HG03469 (cell line): Measurements from ENCODE around the gene IER5.

Source experiments
- ATAC-seq: cut with Tn5 transposase; IDR thresholded peaks from one replicate; pipeline ENCODE4 v1.9.1; 2021; ENCODE audit warnings: mild to moderate bottlenecking, moderate library complexity, moderate number of reproducible peaks; ENCODE audit not compliant: unreplicated experiment

The IER5 gene

DNA sequence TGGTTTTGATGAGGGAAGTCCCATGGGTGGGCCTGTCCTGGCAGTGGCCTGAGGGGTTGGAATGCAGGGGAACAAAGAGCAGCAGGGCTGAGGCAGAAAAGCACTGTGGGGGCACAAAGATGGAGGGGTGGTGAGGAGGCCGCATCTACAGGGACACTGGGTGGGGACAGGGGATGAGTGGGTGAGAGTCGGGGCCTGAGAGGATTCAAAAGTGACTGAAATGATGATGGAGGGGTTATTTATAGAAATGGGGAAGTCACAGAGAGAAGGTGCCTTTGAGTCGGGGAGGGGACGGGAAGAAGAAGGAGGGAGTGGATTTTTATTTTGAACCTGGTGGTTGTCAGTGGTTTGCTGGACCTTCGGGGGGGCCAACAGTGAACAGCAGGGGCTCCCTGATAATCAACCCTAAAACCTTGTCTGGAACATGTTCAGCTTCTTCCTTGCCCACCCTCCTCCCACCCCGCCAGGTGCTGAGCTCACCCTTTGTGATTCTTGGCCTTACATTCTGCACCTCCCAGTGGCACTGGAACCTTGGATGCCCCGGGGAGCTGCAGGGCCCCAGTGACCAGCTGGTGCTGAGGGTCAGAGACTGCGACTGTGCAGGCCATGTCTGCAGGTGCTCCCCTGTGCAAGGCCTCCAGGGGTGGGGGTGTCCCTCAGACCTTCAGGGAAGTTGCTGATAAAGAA is 42.9 kb downstream of the IER5 start:
- no peak for ATAC-seq

- ATAC-seq: no peak
These were observed 45.0 kb downstream of the IER5 start for GRCh38 chr1:181133441-181133951.

- no peak for ATAC-seq
These were observed 45.5 kb downstream of the IER5 start for GRCh38 chr1:181133969-181134418.

DNA sequence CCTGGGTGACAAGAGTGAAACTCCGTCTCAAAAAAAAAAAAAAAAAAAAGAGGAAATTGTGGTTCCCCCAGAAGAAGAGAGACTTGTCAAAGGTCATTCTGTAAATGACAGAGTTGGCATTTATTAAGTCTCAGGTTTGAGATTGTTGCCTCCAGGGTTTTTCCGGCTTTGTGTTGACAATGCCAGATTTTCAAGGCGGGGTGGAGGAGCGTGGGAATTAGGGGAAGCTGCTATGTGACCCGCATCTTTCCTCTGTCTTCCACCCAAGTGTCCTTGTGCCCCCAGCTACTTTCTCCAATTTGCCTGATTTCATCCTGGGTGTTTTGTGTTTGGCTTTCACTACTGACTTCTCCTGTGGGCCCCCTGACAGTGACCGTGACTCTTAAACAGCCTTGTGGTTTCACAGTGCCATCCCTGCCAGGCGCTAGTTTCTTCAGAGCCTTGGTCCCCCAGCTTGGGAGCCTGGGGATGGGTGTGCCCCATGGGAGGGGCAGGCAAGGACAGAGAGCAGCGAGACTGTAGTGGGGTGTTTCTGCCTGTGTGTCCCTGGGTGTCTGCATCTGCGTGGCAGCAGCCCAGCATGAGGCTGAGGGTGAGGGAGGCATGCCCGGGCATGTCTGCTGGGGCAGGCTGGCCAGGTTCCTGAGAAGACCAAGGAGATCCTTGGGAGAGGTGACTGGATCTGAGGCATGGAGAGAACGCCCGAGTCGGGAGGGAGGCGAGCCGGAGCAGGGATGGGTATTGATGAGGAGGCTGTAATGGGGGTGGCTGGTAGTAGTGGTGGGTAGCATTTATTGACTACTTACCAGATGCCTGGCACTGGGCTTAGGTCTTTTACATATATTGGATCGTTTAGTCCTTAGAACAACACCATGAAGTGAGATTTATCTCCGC is 46.3 kb downstream of the IER5 start:
- ATAC-seq: no peak

- ATAC-seq: no peak
These were observed 46.9 kb downstream of the IER5 start for GRCh38 chr1:181135437-181135731.

DNA sequence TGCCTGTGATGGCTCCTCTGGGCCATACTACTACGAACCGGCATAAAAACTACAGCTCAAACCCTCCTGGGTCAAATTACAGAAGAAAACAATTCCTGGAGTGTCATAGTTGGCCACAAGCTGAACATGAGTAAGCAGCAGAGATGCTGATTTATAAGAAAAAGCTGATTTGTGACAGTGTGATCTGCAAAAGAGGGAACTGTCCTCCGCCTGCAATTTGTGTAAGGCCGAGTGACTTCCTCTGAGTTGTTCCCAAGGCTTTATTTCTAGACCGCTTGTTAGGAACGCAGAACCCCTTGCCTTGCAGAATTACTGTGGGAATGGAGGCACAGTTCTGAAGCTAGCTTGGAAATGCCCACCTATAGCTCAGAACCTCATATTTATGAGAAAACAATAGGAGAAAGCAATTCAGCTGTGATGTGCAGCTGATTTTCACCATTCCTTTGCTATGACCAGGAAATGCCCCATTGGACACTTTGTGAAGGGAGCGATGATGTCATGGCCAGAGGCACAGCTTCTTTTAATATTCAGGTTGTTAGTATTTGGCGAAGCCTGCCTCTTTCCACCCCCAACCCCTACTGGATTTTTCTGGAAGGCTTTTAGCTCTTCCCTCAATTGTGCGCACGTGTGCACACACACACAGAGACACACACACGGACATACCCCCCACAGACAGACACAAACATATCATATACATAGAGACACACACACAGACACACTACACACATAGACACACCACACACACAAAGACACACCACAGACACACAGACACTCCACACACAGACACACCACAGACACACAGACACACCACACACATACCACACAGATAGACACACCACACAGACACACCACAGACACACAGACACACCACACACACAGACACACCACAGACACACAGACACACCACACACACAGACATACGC is 47.6 kb downstream of the IER5 start:
- no peak for ATAC-seq

DNA sequence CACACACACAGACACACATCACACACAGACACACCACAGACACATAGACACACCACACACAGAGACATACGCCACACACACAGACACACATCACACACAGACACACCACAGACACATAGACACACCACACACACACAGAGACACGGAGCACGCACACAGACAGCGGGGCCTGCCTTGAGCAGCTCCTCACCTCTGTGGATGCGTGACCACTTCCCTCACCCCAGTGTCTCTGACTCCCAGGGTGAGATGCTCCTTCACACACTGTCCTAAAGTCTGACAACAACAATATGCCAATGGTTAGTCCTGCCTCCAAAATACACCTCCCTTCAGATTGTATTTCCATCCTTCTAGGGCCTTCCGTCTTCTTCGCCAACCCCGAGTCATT is 48.2 kb downstream of the IER5 start:
- no peak for ATAC-seq

DNA sequence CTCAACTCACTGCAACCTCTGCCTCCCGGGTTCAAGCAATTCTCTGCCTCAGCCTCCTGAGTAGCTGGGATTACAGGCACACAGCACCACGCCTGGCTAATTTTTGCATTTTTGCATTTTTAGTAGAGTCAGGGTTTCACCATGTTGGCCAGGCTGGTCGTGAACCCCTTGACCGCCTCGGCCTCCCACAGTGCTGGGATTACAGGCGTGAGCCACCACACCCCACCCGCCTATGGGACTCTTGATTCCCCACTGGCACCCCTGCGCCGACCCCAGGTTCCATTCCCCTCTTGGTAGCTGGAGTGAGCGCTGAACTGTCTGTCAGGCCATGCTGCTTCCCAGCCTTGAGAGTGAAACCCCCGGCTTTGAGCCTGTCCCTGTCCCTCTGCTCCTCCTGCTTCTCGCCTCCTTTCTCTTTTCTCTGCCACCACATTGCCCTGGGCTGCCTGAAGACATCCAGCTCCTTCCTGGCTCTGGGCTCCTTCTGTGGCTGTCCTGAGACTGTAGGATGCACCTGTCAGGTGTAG is 48.8 kb downstream of the IER5 start:
- ATAC-seq: no peak

DNA sequence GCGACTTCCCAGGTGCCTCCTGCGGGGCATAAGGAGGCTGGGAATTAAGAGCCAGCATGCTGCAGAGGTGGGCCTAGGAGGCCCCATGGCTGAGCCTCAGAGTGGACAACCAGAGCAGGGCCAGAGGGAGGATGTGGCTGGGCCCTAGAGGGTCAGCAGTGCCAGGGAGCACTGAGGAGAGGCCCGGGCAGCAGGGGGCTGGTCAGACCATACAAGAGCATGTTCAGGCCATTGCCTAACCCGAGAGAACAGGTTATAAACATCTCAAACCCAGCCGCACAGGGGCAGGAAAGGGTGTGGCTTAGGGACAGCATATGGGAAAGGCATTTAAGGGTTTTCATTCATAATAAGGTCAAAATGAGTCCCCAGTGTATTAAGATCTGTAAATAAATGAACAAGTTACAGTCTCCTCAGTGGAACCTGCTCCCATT is 51.1 kb downstream of the IER5 start:
- ATAC-seq: no peak

DNA sequence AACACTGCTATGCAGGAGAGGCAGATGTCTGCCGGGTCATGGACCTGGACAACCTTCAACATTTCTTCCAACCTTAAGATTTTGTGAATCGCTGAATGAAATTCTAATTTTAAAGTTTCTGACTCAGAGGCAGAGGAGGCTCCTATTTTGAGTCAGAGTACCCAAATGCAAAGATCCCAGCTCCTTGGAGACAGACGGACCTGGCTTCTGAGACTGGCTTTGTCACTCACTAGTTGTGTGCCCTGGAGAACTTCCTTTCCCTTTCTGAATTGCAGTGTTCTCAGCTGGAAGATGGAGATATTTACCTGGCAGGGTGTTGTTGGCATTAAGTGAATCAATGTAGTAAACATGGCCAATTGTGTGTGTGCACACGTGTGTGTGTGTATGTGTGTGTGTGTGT is 51.9 kb downstream of the IER5 start:
- no peak for ATAC-seq

GRCh38 chr1:181140891-181141290 is 52.4 kb downstream of the IER5 start:
- ATAC-seq: no peak

DNA sequence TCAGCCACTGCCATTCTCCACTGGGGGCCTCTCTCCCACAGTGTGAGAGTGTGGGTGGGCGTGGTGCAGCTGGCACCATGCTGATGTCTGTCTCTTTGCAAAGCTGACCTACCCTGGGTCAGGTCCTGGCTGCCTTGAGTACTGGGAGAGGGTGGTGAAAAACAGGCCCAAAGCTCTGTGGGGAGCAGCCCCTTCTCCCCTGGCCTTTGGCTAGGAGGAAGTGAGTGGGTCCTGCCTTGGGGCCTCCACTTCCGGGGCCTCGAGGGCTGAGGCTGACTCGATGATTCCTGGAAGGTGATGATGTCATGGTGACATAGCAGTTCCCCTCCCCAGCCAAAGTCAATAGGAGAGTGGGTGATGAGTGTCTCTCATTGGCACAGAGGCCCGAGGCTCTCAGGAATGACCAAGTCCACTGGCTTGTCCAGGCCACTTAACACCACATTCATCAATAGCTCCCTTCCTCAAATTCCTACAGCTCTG is 53.0 kb downstream of the IER5 start:
- no peak for ATAC-seq
